NOMO-1 treated with dmso at 0.1 percent for 144 hours (cell line): Measurements from ENCODE around the gene PTTG1IP.

Experiments
- DNase-seq: peaks from one replicate; lab custom pipeline; 2025; ENCODE audit not compliant: unreplicated experiment; lab: John Stamatoyannopoulos, UW

PTTG1IP gene

DNA sequence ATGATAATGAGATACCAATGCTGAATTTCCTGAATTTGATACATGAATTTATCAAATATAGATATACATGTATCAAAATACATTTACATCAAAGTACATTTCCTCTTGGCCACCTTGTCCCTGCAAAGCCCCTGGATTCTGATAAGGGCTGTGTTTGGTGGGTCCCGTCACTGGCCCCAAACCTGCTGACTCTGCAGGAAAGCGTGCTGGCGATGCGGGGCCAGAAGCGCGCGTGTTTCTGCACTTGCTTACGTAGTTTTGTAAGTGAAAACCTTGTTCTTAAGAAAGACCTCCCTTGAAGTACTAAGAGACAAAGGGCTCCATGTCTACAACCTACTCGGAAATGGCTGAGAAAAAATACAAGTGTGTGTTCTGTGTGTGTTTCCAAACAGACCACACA, 36.2 kb upstream of the PTTG1IP start:
- DNase-seq, result no peak

DNA sequence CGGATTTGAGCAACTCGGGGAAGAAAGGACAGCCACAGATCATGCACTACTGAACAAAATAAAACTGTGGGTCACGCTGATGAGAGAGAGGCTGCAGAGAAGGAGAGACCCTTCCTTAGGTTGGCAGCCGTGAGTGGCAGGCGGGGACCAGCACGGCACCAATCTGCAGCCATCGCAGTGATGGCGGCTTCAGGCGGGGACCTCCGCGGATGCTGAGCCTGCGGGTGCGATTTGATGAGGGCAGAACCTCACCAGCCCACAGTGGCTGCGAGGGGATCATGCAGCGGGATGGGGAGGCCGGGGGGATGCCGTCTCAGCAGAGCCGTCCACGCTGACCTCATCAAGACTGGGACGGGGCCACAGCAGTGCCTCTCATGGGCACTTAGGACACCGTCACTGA, 35.4 kb upstream of the PTTG1IP start:
- no peak for DNase-seq

DNA sequence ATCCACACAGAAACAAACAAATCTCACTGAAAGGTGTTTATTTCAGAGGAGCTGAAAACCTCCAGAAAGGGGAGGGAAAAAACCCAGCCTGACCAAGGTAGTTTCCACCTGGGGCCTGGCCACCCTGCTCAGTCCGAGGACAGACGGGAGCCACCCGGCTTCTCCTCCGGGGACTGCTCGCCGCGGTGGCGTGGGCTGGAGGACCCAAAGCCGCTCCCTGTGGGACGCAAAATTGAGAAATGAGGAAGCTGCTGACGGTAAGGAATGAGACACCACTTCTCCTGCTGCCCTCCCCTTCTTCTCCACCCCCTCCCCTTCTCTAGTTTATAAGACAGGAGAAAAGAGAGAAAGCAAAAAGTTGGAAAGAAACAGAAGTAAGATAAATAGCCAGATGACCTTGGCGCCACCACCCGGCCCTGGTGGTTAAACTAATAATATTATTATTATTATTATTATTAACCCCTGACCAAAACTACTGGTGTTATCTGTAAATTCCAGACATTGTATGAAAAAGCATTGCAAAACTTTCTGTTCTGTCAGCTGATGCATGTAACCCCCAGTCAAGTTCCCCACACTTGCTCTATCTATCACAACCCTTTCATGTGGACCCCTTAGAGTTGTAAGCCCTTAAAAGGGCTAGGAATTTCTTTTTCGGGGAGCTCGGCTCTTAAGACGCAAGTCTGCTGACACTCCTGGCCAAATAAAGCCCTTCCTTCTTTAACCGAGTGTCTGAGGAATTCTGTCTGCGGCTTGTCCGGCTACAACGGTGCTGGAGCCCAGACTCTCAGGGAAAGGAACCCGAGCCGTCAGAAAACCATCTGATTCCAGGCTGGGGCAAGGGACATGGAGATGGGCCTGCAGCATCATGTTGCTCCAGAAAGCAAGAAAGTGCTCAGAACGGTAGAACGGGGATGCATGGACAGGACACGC, 34.7 kb upstream of the PTTG1IP start:
- DNase-seq, result no peak

DNA sequence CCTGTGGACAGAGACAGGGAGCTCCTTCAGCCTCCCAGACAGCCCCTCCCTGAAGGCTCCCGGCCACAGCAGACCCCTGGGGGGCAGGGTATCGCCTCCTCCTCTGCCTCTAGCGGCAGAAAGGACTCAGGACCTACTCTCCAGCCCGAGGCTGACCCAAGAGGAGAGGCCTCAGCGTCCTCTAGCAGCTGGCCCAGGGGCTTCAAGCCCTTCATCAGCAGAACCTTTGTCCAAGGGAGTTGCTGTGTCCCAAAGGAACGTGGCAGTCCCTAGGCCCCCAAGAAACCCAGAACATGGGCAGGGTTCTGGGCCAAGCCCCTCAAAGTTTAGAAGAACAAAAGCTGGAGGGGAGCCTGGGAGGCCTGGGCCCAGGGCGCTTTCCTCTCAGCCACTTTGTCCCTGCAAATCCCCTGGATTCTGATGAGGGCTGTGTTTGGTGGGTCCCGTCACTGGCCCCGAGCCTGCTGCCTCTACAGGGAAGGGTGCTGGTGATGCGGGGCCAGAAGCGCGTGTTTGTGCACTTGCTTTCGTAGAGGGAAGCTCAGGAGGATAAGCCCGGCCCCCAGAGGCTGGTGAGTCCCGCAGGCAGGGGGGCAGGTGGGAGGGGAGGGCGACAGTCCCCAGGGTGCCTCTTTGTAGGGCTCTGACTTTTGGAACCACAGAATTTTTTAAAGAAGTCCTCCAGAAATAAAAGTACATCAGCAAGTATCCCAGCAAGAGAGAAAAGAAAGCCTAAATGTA, 33.9 kb upstream of the PTTG1IP start:
- no peak for DNase-seq

DNA sequence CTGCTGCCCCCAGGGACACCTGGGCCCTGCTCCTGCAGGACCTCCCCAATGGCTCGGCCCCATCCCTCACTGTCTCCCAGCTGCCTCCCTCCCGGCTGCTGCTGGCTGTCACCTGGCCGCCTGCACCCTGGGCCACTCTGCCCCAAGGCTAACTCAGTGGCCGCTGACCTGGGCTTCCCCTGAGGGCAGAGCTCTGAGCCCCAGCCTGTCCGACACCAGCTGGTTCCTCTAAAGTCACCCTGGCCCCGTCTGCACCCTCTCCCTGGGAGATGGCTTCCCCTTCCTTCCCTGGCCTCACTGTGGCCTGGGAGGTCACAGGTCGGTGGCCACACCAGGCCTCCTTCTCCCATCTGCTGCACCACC, 32.2 kb upstream of the PTTG1IP start:
- no peak for DNase-seq

DNA sequence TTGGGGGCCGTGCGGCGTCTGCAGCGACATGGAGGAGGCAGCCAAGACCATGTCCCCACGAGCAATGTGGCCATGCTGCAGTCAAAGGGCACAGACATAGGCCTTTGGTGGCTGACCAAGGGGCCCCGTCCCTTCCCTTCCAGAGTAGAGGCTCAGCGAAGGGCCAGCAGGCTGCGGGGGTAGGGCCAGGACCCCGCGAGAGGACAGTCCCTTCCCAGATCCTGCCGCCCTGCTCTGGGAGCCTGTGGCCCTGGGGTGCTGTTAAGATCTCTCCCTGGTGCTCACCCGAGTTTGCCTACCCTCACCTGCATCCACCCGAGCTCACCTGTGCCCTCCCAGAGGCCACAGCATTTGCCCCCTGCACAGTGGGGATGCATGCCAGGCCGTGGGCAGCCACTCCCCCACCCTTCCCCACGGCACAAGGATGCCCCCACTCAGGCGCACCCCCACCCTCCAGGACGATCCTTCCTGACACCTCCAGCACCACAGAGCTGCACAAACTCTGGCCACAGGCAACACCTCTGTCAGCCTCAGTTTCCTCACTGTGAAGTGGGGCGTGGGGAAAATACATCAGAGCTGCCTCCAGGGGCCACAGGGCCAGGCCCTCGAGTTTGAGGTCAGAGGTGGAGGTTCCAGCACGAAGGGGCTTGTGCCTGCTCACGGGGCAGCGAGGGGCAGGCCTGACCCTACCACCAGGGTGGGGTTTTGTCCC, 31.7 kb upstream of the PTTG1IP start:
- DNase-seq, result no peak

DNA sequence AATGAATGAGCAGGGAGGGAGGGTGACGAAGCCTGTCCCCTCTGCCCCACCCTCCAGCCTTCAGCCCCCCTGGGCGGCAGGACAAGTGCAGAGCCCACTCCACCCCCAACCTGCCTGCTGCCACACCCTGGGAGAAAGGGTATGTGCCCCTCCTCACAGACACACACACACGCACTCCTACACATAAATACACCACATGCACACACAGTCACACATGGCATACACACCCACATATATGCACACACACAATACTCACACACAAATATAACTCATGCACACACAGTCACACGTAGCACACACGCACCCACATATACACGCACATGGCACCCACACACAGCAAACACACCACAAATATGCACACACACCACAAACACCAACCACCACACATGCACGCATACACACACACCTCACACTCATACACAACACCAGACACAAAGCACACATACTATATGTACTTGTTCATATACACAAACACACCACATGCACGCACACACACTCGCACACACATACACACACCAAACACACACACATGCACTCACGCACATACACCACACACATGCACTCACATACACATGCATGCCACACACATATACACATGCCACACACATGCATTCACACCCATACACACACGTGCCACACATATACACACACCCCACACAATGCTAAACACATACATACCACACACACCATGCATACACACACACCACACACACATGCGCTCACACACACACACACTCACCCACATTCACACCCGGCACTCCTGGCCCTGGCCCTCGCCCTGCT, 30.8 kb upstream of the PTTG1IP start:
- DNase-seq, result no peak

DNA sequence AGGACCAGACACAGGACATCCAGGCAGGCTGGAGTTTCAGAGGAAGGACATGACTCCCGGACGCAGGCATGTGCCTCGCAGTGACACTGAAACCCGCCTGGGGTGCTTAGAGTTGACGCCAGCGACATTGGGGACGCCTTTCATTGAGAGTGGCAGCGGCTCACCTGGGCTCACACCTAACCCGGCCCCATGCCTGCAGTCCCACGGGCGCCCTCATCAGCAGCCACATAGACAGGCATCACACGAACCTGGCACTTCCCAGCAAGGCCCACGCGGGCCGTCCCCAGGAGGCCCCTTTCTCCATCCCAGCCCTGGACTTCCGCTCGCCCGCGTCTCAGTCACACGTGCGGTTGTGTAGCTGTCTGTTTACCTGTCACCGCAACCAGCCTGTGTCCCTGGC, 30.2 kb upstream of the PTTG1IP start:
- DNase-seq, result no peak

DNA sequence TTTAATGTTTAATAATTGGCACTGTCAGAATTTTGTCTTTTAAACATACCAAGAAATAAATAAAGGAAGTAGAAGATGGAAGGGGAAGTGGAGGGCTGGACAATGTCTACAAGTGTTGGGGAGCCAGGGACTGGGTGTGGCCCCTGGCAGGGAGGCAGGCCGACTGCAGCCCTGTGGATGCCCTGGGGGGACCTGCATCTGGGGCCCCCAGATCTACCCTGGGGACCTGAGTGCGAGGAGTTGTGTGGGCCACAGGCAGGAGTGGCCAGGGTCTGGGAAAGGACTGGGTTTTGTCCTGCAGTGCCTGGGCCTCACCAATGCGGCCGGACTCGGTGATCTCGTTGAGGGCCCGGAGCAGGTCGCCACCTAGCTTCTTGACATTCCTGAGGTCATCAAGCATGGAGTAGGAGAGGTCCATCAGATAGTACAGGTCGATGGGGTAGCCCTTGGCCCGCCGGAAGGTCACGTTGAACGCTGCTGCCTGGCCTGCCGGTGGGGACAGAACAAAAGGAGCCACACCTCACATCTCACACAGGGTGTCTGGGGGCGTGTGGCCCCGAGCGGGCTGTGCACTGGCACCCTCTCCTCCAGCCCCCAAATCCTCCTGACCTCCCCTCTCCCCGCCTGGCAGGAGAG, 29.7 kb upstream of the PTTG1IP start:
- DNase-seq, result no peak

DNA sequence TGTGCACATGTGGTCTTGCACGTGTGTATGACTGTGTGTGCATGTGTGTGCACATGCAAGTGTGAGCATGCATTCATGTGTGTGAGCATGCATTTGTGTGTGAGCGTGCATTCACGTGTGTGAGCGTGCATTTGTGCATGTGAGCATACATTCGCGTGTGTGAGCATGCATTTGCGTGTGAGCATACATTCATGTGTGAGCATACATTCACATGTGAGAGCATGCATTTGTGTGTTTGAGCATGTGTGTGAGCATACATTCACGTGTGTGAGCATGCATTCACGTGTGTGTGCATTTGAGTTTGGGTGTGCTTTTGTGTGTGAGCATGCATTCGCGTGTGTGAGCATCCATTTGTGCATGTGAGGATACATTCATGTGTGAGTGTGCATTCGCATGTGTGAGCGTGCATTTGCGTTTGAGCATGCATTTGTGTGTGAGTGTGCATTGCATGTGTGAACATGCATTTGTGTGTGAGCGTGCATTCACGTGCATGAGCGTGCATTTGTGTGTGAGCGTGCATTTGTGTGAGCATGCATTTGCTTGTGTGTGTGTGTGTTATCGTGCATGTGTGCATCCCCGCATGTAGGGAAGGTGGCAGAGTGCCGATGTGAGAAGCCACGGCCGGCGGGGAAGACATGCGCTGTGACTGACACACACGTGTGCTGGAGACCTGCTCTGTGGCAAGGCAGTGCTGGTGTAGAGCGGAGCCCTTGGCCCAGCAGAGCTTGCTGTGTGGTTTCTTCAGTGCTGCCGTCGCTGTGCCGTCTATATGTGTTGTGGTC, 29.0 kb upstream of the PTTG1IP start:
- no peak for DNase-seq

DNA sequence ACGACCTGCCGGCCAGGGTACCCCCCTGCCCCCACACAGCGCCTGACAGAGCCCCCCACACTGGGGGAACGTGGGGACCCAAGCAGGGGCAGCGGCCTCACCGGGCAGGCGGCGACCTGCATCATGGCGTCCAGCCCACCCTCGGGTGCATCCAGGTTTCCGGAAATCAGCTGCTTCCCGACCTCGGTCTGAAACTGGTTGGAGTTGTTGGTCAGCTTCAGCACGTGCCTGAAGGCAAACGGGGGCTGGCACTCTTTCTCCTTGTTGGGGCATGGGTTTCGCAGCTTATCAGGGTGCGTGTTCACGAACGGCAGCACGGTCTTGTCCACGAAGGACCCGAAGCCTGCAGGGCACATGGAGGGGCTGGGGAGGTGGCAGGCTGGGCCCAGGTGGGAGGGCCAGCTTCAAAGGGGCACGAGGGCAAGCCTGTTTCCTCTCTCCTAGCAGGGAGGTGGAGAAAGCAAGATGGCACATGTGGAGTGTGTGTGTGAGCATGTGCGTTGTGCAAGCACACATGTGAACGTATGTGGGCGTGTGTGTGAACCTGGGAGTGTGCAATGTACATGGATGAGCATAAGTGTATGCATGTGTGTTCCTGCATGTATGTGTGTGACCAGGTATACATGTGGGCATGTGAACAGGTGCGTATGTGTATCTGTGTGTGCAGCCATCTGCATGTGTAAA, 28.0 kb upstream of the PTTG1IP start:
- DNase-seq, result no peak

DNA sequence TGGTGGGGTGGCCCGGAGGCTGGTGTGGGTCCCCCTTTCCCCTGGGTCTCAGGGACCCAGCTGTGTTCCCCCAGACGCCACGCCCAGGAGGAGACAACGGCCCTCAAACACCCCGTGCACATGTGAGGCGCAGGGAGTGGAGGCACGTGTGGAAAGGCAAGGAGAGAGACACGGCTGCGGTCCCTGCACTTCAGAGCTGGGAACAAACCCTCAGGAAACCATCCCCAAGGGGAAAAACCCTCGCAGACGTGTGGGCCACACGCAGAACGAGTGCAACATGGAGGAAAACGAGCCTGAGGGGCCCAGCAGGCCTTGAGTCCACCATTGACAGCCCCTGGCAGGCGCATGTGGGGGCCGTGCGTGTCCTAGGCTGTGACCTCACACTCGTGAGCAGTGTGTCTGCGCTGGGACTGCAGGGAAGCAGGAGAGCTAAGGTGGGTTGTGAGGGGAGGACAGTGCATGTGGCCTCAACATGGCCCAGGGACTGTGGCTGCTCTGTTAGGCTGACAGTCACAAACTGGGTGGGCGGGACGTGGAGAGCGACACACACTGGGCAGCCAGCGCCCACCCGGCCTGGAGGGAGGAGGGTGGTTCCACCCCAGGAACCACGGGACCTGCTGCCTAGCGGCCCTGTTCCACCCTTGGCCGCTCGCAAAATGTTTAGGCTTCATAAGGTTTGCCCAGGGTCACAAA, 27.2 kb upstream of the PTTG1IP start:
- no peak for DNase-seq

DNA sequence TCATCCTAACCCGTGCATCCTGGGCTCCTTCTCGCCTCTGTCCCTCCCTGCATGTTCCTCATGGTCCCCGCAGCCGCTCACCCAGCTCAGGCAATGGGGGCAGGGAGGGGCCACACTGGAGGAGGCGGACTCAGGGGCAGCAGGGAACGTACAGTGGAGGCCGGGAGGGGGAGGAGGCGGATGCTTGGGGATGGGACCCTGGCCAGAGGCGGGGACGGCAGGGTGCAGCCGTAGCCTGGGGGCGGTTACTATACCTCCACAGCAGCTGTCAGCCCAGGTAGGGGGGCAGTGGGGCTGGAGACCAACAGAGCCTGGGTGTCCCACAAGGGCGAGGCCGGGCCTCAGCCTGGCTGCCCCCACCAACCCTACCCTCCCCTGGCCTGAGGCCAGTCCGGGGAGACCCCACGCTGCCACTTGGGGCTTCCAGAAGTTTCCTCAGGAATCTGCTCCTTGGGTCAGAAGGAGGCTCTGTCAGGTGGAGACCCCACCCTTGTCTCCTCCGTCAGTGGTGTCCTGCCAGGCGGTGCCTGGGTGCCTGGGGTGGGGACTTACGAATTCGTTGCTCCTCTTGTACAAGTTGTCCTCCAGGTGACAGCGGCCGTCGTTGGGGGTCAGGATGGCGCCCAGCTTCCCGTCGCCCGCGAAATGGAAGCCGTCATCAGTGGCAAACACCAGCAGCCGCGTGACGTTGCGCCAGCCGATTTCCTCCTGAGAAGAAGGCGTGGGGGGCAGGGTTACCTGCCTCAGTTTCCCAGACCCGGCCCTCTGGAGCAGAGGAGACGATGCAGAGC, 26.5 kb upstream of the PTTG1IP start:
- no peak for DNase-seq

DNA sequence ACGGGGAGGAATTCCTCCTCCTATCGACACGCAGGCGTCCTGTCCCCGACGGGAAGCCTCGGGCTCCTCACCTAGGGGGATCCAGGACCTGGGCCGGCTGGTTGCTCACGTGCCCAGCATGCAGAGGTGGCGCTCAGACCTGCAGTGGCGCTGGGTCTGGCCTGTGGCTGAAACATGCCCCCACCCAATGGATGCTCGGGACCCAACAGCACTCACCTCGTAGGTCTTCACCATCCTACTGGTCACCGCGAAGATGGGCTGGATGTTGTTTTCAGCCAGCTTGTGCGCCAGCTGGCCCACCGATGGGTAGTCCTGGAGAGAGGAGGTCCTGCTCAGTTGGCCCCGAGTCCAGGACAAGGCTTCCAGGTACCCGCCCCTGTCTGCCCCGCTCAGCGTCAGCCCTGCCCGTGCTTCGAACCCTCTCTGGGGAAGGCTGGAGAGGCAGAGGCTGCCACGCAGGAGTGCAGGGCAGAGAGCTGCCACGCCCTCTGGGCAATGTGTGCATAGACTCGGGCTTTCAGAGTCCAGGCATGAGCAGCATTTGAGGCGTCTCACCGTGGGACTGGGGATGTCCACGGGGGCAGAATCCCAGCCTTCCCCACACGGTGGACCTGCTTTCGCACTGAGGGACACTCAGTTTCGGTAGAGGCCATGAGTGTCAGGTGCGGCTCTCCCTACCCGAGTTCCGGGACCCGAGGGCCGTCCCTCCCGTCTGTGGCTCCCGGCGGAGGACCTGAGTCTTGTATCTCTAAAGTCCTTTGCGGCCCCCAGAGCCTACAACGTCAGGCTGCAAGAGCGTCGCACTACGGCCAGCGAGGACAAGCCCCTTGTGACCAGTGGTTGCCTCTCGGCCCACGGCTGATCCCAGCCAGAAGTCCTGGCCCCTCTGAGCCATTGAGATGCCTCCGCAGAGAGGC, 25.6 kb upstream of the PTTG1IP start:
- DNase-seq, result no peak

DNA sequence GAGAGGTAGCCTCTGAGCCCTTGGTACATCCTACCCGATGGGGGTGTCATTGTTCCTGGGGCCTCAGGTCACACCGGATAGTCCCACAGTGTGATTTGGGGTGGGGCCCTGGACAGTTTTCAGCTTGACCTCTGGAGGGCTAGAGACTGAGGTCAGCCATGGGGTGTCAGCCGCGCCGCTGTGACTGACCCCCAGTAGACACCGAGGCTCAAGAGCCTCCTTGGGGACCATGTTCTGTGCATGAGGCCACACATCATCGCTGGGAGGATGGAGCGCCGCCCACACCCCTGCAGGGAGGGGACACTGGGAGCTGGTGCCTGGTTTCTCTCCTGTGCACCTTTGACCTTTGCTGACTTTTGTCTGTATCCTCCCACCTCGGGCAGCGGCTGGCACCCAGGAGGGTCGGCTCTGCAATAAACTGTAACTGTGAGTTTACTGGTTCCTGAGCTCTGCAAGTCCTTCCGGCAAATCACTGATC, 24.6 kb upstream of the PTTG1IP start:
- no peak for DNase-seq

DNA sequence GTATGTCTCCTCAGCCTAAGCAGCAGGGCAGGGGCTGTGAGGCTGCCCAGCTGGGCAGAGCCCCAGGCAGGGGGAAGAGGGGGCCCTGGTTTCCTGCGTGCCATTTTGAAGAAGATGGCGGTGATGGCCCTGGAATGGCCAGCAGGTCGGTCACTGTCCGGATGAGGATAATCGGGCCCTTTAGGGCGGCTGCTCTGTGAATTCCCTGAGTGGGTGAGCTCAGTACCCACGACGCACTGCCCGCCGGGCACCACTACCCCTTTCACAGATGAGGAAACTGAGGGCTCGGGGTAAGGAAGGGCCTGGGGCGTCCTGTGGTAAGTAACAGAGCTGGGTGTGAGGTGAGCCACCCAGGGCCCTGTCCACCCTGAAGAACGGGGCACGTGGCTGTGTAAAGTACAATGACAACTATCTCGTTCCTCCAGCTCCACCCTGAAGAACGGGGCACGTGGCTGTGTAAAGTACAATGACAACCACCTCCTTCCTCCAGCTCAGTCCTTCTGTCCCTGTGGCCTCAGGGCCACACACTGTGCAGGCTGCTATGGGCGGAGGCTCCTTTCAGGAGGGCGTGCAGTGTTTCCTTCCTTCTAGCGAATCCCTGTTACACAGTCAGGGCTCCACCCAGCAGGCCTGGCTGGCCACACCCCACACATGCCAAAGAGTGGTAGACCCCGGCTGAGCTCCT, 24.0 kb upstream of the PTTG1IP start:
- DNase-seq, result no peak
